Activated CD8-positive, alpha-beta T cell treated with anti-CD3 and anti-CD28 coated beads for 36 hours (primary cell): Measurements from ENCODE around the gene POLDIP3. TPM values are rescaled to one million over a fixed set of nuclear protein-coding genes. Genes with fewer than 3 reads are reported as not detected.

ENCODE experiments used
- ATAC-seq: fragments of 200-7000 bp; cut with Tn5 transposase; one replicate; pipeline ENCODE4 v1.10.0; 2021; ENCODE audit warnings: mild to moderate bottlenecking, moderate library complexity
- CTCF ChIA-PET: fragments of 350-600 bp; sonication (Branson Sonifier 250); formaldehyde crosslinking; loops from one replicate; lab custom pipeline; 2021; ENCODE audit warnings: antibody characterized with exemption; lab: Charles Lee
- POLR2A ChIA-PET: fragments of 350-600 bp; sonication (Branson Sonifier 250); formaldehyde crosslinking; loops from one replicate; lab custom pipeline; 2021; ENCODE audit warnings: antibody characterized with exemption; lab: Charles Lee
- DNase-seq: peaks from one replicate; pipeline ENCODE4 v3.0.0-alpha.2; 2020
- H3K27ac Mint-ChIP-seq: one replicate; pipeline ENCODE4 v1.8.0; 2021; ENCODE audit warnings: mild to moderate bottlenecking, mixed read lengths
- H3K27me3 Mint-ChIP-seq: one replicate; pipeline ENCODE4 v1.8.0; 2021; ENCODE audit warnings: mixed read lengths
- H3K36me3 Mint-ChIP-seq: one replicate; pipeline ENCODE4 v1.8.0; 2021; ENCODE audit warnings: low read depth, mixed read lengths
- H3K4me1 Mint-ChIP-seq: one replicate; pipeline ENCODE4 v1.8.0; 2021; ENCODE audit warnings: low read depth, mixed read lengths
- H3K4me3 Mint-ChIP-seq: one replicate; pipeline ENCODE4 v1.8.0; 2021; ENCODE audit warnings: mild to moderate bottlenecking, moderate library complexity, mixed read lengths
- H3K9me3 Mint-ChIP-seq: one replicate; pipeline ENCODE4 v1.8.0; 2021; ENCODE audit warnings: mixed read lengths
- intact Hi-C: fragments of 100-400 bp; cut with micrococcal nuclease; formaldehyde crosslinking; loops from one replicate; pipeline ENCODE4 v1.10.0; 2022
- total RNA-seq, 2 experiments: library from RNA; stranded (reverse); gene quantifications; one replicate each; pipeline ENCODE4 v1.2.3, GENCODE V29; 2021
- TF ChIP-seq, protein P1 (sequence below): fragments of 200-600 bp; IDR thresholded peaks from one replicate; pipeline ENCODE4 v1.8.0; 2022; ENCODE audit warnings: antibody characterized with exemption, mild to moderate bottlenecking

POLDIP3 gene
- total RNA-seq, 2 experiments from 2014 or later, result 70.2 to 71.1 TPM

DNA sequence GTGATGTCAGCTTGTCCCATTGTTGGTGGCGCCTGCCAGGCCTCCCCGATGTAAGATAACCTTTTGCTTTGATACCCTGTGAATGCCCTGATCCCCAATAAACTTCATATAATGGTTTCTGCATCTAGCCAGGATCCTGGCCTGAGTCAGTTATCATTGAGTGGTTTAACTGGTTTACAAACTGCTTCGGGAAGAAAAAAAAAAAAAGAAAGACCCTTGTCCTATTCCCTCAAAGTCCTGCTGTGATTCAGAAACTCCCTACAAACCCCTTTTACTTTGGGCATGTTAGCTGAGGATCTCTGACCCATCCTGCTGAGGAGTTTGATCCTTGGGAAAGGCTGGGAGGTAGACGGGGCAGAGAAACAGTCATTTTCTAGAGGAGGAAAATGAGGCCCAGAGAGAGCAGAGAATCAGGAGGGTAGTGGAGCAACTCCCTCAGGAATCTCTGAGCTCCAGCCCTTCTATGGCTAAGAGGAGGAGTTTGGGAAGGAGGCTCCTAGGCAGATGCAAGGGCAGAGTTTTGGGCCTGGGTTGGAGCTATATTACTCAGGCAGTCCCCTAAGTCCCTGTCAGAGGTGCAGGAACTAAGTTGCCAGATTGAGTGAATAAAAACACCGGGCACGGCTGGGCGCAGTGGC lies 39.9 kb upstream of the POLDIP3 start:
- intact Hi-C loops, result no loop called here
- Mint-ChIP-seq H3K36me3 (no peaks in the 10 kb centered on the region), H3K27me3 (no peaks in the 10 kb centered on the region), H3K9me3 (no peaks in the 10 kb centered on the region), H3K4me1 (no peaks in the 10 kb centered on the region), H3K27ac (no peak overlapping the region), H3K4me3 (no peak overlapping the region)
- ChIA-PET CTCF (interaction anchor here (1.8 to 2.6 kb wide), 2 partner anchors 33 to 213 kb away, joined by 5 to 6 read pairs; no protein-coding TSS in a partner anchor), POLR2A (interaction anchor here (0.6 to 4.2 kb wide), 2 partner anchors 20 to 40 kb away, joined by 3 to 19 read pairs; partner anchors contain the start of gene POLDIP3)
- DNase-seq (no peak), ATAC-seq (no peak)
- TF ChIP-seq, protein P1, sequence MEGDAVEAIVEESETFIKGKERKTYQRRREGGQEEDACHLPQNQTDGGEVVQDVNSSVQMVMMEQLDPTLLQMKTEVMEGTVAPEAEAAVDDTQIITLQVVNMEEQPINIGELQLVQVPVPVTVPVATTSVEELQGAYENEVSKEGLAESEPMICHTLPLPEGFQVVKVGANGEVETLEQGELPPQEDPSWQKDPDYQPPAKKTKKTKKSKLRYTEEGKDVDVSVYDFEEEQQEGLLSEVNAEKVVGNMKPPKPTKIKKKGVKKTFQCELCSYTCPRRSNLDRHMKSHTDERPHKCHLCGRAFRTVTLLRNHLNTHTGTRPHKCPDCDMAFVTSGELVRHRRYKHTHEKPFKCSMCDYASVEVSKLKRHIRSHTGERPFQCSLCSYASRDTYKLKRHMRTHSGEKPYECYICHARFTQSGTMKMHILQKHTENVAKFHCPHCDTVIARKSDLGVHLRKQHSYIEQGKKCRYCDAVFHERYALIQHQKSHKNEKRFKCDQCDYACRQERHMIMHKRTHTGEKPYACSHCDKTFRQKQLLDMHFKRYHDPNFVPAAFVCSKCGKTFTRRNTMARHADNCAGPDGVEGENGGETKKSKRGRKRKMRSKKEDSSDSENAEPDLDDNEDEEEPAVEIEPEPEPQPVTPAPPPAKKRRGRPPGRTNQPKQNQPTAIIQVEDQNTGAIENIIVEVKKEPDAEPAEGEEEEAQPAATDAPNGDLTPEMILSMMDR, result no peak

DNA sequence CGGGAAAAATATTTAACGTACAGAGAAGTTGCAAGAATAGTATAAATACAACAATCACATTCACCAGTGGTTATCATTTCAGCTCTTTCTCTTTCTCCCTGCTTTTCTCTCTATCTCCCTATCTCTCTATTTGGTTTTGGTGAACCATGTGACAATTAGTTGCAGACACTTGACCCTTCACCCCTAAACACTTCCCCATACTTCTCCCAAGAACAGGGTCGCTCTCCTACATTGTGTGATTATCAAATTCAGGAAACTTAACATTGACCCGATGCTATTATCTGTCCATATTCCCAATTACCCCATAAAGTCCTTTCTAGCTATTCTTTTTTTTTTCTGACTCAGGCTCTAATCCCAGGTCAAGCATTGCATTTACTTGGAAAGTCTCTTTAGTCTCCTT lies 39.3 kb upstream of the POLDIP3 start:
- Mint-ChIP-seq H3K9me3 (no peaks in the 10 kb centered on the region), H3K4me1 (no peaks in the 10 kb centered on the region), H3K36me3 (no peaks in the 10 kb centered on the region), H3K4me3 (no peak overlapping the region), H3K27me3 (no peaks in the 10 kb centered on the region), H3K27ac (no peak overlapping the region)
- CTCF ChIA-PET, result interaction anchor here (1.2 to 2.6 kb wide), 3 partner anchors 9 to 214 kb away, joined by 4 to 6 read pairs (median 5); no protein-coding TSS in a partner anchor
- POLR2A ChIA-PET, result interaction anchor here (0.6 to 4.2 kb wide), 2 partner anchors 21 to 39 kb away, joined by 3 to 19 read pairs; partner anchors contain the start of gene POLDIP3
- intact Hi-C loops, result no loop called here
- no peak for DNase-seq
- no peak for ATAC-seq
- TF ChIP-seq, protein P1, result no peak

DNA sequence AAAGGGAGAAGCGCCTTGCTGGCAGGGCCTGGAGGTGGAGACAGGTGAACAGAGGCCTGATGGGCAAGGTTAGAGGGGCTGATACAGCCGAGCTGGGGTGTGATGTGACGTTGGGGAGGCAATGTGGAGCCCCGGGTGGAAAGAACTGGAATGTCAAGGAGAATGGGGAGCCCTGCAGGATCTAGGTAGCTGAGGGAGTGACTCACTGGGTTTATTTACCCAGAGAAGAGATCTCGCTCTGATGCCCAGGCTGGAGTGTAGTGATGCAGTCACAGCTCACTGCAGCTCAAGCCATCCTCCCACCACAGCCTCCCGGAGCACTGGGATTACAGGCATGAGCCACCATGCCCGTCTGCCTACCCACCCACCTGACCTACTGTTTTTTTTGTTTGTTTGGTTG lies 36.5 kb upstream of the POLDIP3 start:
- ChIA-PET POLR2A (interaction anchor here (1.1 to 2.5 kb wide), 2 partner anchors 30 to 36 kb away, joined by 4 to 7 read pairs; no protein-coding TSS in a partner anchor), CTCF (no interaction called here)
- Mint-ChIP-seq H3K4me1 (peaks cover 14% of the 10 kb centered on the region), H3K36me3 (no peaks in the 10 kb centered on the region), H3K9me3 (no peaks in the 10 kb centered on the region), H3K4me3 (peak overlapping the region; percentile 17), H3K27me3 (no peaks in the 10 kb centered on the region), H3K27ac (no peak overlapping the region)
- no peak for DNase-seq
- no peak for ATAC-seq
- TF ChIP-seq, protein P1, result no peak
- intact Hi-C loops, result no loop called here

DNA sequence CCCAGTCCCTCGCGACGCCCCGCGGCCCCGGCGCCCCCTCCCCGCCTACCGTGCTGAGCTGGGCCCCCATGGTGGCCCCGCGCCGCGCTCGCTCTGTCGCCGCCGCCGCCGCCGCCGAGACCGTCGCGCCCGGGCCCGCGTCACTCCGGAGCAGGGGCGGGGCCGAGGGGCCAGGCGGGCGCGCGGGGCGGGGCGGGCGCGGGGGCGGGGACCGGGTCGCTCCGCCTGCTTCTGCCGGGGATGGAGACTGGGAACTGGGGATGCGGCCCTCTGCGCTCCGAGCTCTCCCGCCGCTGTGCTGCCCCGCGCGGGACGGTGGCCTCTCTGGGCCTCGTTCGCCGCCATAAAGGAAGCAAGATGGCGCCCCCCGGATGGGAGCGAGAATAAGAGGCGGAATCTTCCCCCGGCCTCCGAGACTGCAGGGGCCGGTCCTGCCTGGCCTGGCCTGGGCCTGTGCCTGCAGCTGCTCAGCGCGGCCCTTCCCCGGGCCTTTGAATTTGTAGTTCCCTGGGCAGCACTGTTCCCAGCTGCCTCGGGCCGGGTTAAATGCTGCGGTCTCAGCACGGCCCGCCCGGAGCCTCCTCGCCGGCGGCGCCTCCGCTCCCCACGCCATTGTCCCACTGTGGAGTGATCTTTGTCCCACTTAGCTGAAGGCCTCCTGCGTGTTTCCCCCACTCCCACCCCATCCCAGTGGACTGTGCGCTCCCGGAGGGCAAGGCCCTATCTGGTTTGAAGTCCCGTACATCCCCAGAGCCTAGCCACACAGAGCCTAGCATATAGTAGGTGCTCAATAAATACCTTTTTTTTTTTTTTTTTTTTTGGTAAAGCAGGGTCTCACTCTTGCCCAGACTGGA lies 34.8 kb upstream of the POLDIP3 start, which contains the start of gene CYB5R3:
CYB5R3 (minus strand) TSS at position 147 of the 854 bp plus-strand sequence; CDS start at position 70, 77 bp downstream.
- TF ChIP-seq, protein P1, result no peak
- H3K4me3 Mint-ChIP-seq, result peak within 1 kb of the TSS; percentile 95
- H3K9me3 Mint-ChIP-seq, result no peaks in the 10 kb centered on the region
- H3K36me3 Mint-ChIP-seq, result no peaks in the 10 kb centered on the region
- CTCF ChIA-PET, result interaction anchor here (1.2 kb wide), 1 partner anchor 29 kb away, joined by 4 read pairs; no protein-coding TSS in a partner anchor
- peaks cover 28% of the 10 kb centered on the region for H3K4me1 Mint-ChIP-seq
- intact Hi-C loops, result no loop called here
- DNase-seq, result peak; percentile 85
- peak within 1 kb of the TSS; percentile 95 for H3K27ac Mint-ChIP-seq
- H3K27me3 Mint-ChIP-seq, result no peaks in the 10 kb centered on the region
- POLR2A ChIA-PET, result interaction anchor here (0.6 to 4.9 kb wide), 10 partner anchors 8 to 538 kb away, joined by 3 to 64 read pairs (median 4); partner anchors contain the start of genes ATP5MGL, POLDIP3 and TTLL12
- ATAC-seq, result peak; percentile 88
